HUES48 (cell line): Measurements from ENCODE around the gene KAZN.

ENCODE experiments used
- H3K27ac ChIP-seq: one replicate; pipeline ENCODE4 v1.7.0; 2013; ENCODE audit warnings: low read depth, low read length, inconsistent platforms
- H3K27me3 ChIP-seq: 2 replicates; pipeline ENCODE4 v1.6.1; 2013; ENCODE audit warnings: mild to moderate bottlenecking, low read length; ENCODE audit not compliant: control insufficient read depth, insufficient read depth
- H3K36me3 ChIP-seq: 2 replicates; pipeline ENCODE4 v1.6.1; 2013; ENCODE audit warnings: low read length; ENCODE audit not compliant: control insufficient read depth, insufficient read depth
- H3K4me1 ChIP-seq: 2 replicates; pipeline ENCODE4 v1.6.1; 2013; ENCODE audit warnings: mild to moderate bottlenecking, low read length; ENCODE audit not compliant: control insufficient read depth, insufficient read depth
- H3K4me3 ChIP-seq: 2 replicates; pipeline ENCODE4 v1.5.1; 2013; ENCODE audit warnings: mild to moderate bottlenecking, low read depth, low read length
- H3K9ac ChIP-seq: 2 replicates; pipeline ENCODE4 v1.6.1; 2013; ENCODE audit warnings: mild to moderate bottlenecking, low read depth, low read length, moderate library complexity
- H3K9me3 ChIP-seq: 2 replicates; pipeline ENCODE4 v1.6.1; 2013; ENCODE audit warnings: low read length; ENCODE audit not compliant: control insufficient read depth, insufficient read depth

The KAZN gene

DNA sequence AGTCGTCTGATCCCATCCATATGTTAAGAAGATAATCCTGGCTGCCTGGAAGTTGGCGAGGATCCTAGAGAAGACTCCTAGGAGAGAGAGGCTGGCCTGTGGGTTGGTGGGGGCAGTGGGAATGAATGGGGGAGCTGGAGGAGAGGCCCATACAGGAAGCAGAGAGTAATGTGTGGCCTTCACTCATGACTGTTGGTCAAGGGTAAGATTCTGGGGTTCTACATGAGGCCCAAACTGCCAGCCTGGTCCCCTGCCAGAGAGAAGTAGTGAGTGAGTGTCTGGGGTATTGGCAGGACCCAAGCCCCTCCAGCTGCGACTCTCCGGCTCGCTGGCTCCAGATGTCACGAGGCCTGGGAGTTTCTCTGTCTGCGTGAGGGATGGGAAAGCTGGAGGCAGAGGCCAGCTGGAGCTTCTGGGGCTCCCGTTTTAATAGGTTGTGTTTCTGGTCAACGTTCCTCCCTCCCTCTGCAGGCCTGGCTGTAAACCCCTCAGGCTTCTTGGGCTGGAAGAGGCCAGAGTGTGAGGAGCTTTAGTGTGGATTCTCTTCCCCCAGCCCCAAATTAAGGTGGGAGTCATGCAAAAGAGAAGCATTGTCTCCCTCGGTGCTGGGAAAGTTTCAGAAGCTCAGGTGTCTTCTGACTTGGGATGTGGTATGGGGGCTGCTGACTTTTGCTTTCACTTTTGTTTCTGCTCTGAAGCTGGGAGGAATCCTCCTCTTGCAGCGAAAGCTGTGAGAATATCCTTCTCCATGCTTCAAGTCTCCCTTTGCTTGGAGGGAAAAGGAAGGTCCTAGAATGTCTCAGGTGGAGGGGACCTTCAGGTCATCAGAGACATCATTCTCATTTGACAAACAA, 557.6 kb downstream of the KAZN start:
- no peaks in the 10 kb centered on the region for H3K36me3 ChIP-seq
- H3K27ac ChIP-seq = no peak overlapping the region
- H3K9me3 ChIP-seq = no peaks in the 10 kb centered on the region
- H3K4me1 ChIP-seq = peaks cover 10% of the 10 kb centered on the region
- H3K4me3 ChIP-seq = no peak overlapping the region
- H3K9ac ChIP-seq = no peak overlapping the region
- peaks cover 19% of the 10 kb centered on the region for H3K27me3 ChIP-seq

DNA sequence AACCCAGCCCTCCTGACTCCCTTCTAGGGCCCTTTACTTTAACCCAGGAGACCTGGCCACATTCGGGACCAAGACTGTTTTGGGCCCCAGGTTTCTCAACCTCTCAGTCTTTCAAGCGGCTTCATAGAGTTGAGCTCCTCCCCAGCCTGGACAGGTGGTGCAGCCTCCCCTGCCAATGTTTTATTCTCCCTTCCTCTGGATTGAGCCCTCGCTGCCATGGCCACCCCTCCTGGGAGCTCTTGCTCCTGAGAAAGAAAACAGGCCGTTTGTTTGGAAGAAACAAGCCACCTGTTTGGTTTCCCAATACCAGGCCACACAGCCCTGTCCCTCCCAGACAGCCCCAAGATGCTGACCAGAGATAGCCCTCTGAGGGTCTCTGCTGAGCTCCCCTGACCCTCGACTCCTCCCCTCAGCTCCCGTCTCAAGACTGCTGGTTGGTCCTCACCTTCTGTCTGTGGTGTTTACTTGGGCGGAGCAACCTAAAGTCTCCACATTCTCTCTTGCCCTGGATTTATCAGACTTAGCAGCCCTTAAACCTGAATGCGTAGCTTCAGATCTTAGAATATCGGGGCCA, 558.4 kb downstream of the KAZN start:
- no peak overlapping the region for H3K27ac ChIP-seq
- no peak overlapping the region for H3K9ac ChIP-seq
- H3K9me3 ChIP-seq = no peaks in the 10 kb centered on the region
- H3K4me1 ChIP-seq = peaks cover 10% of the 10 kb centered on the region
- peaks cover 12% of the 10 kb centered on the region for H3K27me3 ChIP-seq
- H3K36me3 ChIP-seq = no peaks in the 10 kb centered on the region
- no peak overlapping the region for H3K4me3 ChIP-seq

- no peak overlapping the region for H3K27ac ChIP-seq
- no peak overlapping the region for H3K9ac ChIP-seq
- peaks cover 10% of the 10 kb centered on the region for H3K4me1 ChIP-seq
- no peaks in the 10 kb centered on the region for H3K9me3 ChIP-seq
- H3K36me3 ChIP-seq = no peaks in the 10 kb centered on the region
- H3K27me3 ChIP-seq = peaks cover 10% of the 10 kb centered on the region
- H3K4me3 ChIP-seq = no peak overlapping the region
Observed at GRCh38 chr1:15157524-15158399, 559.3 kb downstream of the KAZN start.

GRCh38 chr1:15158506-15159165, 560.2 kb downstream of the KAZN start:
- Histone ChIP-seq H3K9ac (no peak overlapping the region), H3K27ac (no peak overlapping the region), H3K27me3 (peaks cover 6% of the 10 kb centered on the region), H3K4me1 (peaks cover 10% of the 10 kb centered on the region), H3K4me3 (no peak overlapping the region), H3K9me3 (no peaks in the 10 kb centered on the region), H3K36me3 (no peaks in the 10 kb centered on the region)

- peaks cover 5% of the 10 kb centered on the region for H3K27me3 ChIP-seq
- H3K4me1 ChIP-seq = peaks cover 10% of the 10 kb centered on the region
- no peaks in the 10 kb centered on the region for H3K9me3 ChIP-seq
- H3K36me3 ChIP-seq = no peaks in the 10 kb centered on the region
- H3K4me3 ChIP-seq = no peak overlapping the region
- no peak overlapping the region for H3K9ac ChIP-seq
- no peak overlapping the region for H3K27ac ChIP-seq
Observed at GRCh38 chr1:15159166-15159555, 560.7 kb downstream of the KAZN start.

- Histone ChIP-seq H3K4me1 (peaks cover 5% of the 10 kb centered on the region), H3K27me3 (no peaks in the 10 kb centered on the region; the same call in 1 of the 2 replicates), H3K9me3 (no peaks in the 10 kb centered on the region), H3K9ac (no peak overlapping the region), H3K36me3 (no peaks in the 10 kb centered on the region), H3K4me3 (no peak overlapping the region), H3K27ac (no peak overlapping the region)
Observed at GRCh38 chr1:15160626-15161025, 562.1 kb downstream of the KAZN start.

DNA sequence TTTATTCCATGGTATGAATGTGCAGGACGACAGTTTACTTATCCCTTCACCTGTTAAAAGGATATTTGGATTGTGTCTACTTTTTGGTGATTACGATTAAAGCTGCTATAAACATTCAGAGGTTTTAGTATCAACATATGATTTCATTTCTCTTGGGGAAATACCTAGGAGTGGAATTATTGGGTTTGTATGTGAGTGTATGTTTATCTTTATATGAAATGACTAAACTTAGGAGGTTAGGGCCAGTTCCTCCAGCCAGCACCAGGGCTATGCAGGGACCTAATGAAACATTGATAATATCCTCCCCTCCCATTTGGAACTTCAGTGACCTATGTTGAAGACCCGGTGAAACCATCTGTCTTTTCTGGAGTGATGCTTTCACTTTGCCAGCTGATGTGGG, 568.9 kb downstream of the KAZN start:
- H3K4me3 ChIP-seq = no peak overlapping the region
- H3K27ac ChIP-seq = no peak overlapping the region

More for the DNA sequence above, 568.9 kb downstream of the KAZN start:
- H3K9ac ChIP-seq = no peak overlapping the region
- H3K36me3 ChIP-seq = no peaks in the 10 kb centered on the region
- H3K9me3 ChIP-seq = no peaks in the 10 kb centered on the region
- H3K27me3 ChIP-seq = no peaks in the 10 kb centered on the region
- no peaks in the 10 kb centered on the region for H3K4me1 ChIP-seq
